Measurements from ENCODE around the gene AQP2.
"Not testable (repeated sequence)": the region's sequence is repeated elsewhere in the genome, so short reads cannot be mapped to it uniquely, and the experiment has no call there.

The AQP2 gene

DNA sequence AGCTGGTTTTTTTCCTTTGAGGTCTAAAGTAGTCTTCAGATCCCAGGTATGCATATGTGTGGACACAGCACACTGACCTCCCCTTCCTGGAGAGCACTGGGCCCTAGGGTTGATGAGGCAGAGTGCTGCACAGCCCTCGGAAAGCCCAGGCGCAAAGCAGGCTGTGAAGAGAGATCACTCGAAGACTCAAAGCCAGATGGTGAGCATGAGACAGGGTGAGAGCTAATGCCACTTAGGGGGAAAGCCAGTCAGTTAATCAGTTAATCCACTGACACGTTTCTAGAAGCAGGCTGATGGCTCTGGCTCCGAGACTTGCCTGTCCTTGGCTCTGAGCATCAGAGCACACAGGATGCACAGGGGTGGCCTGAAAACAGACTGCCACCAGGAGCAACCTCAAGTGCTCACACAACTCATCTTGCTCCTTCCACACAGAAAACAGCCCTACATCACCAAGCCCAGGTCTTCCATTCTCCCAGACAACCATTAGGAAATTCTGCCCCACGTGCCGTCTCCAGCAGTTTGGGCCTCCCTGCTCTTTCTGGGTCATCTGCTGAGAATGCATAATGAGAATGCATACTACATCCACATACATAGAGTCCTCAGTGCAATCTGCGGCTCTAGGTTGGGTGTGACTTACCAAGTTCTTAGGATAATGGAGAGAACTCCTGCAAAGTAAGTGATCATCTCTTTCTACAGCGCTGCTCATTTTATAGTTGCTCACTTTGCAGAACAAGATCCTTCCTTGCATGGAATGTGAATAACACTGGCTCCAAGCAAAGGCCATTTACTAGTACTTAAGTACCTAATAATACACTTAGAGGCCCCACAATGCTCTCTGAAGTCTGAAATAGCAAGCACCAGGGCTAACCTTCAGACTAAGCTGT lies 34.2 kb downstream of the AQP2 start (continued):
- TF ChIP-seq YY1 (tag by site-specific recombination; IDR thresholded peaks at IDR 0.05) = no peak
- TF ChIP-seq, protein P1, sequence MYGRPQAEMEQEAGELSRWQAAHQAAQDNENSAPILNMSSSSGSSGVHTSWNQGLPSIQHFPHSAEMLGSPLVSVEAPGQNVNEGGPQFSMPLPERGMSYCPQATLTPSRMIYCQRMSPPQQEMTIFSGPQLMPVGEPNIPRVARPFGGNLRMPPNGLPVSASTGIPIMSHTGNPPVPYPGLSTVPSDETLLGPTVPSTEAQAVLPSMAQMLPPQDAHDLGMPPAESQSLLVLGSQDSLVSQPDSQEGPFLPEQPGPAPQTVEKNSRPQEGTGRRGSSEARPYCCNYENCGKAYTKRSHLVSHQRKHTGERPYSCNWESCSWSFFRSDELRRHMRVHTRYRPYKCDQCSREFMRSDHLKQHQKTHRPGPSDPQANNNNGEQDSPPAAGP (tag by site-specific recombination; IDR thresholded peaks at IDR 0.05) = no peak

DNA sequence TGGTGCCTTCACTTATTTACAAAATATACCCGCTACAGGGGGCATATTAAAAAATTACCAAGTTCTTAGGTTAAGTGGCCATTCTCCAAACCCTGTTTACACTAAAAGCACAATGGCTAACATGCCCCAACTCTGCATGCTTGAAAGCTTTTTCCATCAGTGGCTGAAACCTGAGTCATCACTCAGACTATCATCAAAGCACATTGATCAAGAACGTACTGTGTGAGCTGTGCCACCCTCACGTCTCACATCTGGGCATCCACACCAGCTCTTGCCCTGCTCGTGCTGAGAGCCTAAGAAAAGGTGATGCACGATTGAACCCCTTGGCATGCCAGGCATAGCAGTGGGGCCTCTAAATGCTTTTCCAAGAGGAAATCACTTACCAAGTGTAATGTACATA lies 35.4 kb downstream of the AQP2 start:
- no peak overlapping the region for H3K27ac ChIP-seq (ENCODE audit: extremely low read depth, low read depth, low read length)
- CTCF ChIA-PET = interaction anchor here (0.6 to 3.0 kb wide), 4 partner anchors 19 to 770 kb away, joined by 3 to 19 read pairs (median 8); no protein-coding TSS in a partner anchor
- no peak overlapping the region for H3K4me3 ChIP-seq (ENCODE audit: low read depth, low read length)
- H3K36me3 ChIP-seq (ENCODE audit: control insufficient read depth in 2 of 2, insufficient read depth in 1 of 2, low read length in 2 of 2) = peaks cover 30 to 66% of the 10 kb centered on the region in 2 experiments
- H3K9me3 ChIP-seq (ENCODE audit: control insufficient read depth, insufficient read depth, low read depth, low read length) = no peaks in the 10 kb centered on the region
- TF ChIP-seq, protein P2, sequence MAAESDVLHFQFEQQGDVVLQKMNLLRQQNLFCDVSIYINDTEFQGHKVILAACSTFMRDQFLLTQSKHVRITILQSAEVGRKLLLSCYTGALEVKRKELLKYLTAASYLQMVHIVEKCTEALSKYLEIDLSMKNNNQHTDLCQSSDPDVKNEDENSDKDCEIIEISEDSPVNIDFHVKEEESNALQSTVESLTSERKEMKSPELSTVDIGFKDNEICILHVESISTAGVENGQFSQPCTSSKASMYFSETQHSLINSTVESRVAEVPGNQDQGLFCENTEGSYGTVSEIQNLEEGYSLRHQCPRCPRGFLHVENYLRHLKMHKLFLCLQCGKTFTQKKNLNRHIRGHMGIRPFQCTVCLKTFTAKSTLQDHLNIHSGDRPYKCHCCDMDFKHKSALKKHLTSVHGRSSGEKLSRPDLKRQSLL (tag by site-specific recombination; IDR thresholded peaks at IDR 0.05) = no peak
- TF ChIP-seq ZNF10 (tag by site-specific recombination; IDR thresholded peaks at IDR 0.05) (no peak), FEZF1 (tag by site-specific recombination; IDR thresholded peaks at IDR 0.05) (0 out of 2 replicates have a peak, but pooled peaks have one; percentile 22)
- no peaks in the 10 kb centered on the region for H3K4me1 ChIP-seq (ENCODE audit: control insufficient read depth, insufficient read depth, low read length)
- POLR2A ChIA-PET = no interaction called here

DNA sequence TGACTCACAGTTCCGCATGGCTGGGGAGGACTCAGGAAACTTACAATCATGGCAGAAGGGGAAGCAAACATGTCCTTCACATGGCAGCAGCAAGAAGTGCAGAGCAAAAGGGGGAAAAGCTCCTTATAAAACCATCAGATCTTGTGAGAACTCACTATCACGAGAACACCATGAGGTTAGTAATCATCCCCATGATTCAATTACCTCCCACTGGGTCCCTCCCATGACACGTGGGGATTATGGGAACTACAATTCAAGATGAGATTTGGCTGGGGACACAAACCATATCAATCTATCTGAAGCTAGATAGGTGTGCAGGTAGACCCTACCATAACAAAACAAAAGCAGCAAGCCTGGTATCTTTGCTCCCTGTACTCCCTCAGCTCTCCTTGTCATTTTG lies 35.9 kb downstream of the AQP2 start:
- CTCF ChIA-PET = interaction anchor here (0.6 to 2.3 kb wide), 3 partner anchors 19 to 771 kb away, joined by 3 to 19 read pairs (median 3); no protein-coding TSS in a partner anchor
- not testable (repeated sequence) for H3K27ac ChIP-seq (ENCODE audit: extremely low read depth, low read depth, low read length); H3K4me3 ChIP-seq (ENCODE audit: low read depth, low read length); H3K4me1 ChIP-seq (ENCODE audit: control insufficient read depth, insufficient read depth, low read length); H3K9me3 ChIP-seq (ENCODE audit: control insufficient read depth, insufficient read depth, low read depth, low read length)
- TF ChIP-seq ZIC2 (tag by site-specific recombination; IDR thresholded peaks at IDR 0.05) = peak; percentile 55; the same call in 1 of the 2 replicates
- peak; percentile 57 for TF ChIP-seq ZBTB17 (tag by site-specific recombination; IDR thresholded peaks at IDR 0.05)
- 0 out of 2 replicates have a peak, but pooled peaks have one; percentile 21 for TF ChIP-seq WT1 (tag by site-specific recombination; IDR thresholded peaks at IDR 0.05)
- POLR2A ChIA-PET = interaction anchor here (0.6 kb wide), 1 partner anchor 41 kb away, joined by 3 read pairs; no protein-coding TSS in a partner anchor
- peaks cover 35 to 69% of the 10 kb centered on the region in 2 experiments for H3K36me3 ChIP-seq (ENCODE audit: control insufficient read depth in 2 of 2, insufficient read depth in 1 of 2, low read length in 2 of 2)

DNA sequence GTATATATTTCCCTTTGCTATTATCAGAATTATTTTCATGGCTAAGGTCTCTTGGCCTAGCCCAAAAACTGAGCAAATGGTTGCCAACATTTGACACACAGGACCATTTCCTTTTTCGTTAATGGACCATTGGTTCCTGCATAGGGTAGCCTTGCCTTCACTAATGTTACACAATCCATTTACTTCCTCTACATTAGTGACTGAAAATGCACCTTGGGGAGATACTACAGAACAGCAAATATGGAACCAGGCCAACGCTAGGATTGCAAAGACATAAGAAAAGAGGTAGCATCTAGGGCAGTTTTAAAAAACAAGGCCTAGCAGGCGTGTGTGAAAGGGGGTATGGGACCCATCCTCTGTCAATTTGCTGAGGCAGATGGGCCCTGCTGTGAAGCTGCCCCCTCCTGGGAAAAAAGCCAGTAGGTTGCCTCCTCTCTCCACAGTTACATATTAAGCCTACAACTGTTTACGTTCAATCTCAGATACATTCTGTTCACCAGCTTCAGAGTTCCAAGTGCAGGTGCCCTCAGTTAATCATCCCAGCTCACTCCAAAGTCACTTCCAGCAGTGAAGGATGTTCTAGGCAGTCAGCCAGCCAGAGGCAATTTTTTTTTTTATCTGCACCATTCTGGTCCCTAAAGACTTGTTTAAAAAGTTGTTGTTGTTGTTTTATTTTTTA lies 37.2 kb downstream of the AQP2 start:
- Histone ChIP-seq H3K4me3 (ENCODE audit: low read depth, low read length) (no peak overlapping the region), H3K4me1 (ENCODE audit: control insufficient read depth, insufficient read depth, low read length) (no peaks in the 10 kb centered on the region), H3K27ac (ENCODE audit: extremely low read depth, low read depth, low read length) (no peak overlapping the region), H3K36me3 (ENCODE audit: control insufficient read depth in 2 of 2, insufficient read depth in 1 of 2, low read length in 2 of 2) (peaks cover 47 to 82% of the 10 kb centered on the region in 2 experiments), H3K9me3 (ENCODE audit: control insufficient read depth, insufficient read depth, low read depth, low read length) (no peaks in the 10 kb centered on the region)
- POLR2A ChIA-PET = no interaction called here
- no peak for TF ChIP-seq GLIS2 (tag by site-specific recombination; IDR thresholded peaks at IDR 0.05)
- no peak for TF ChIP-seq TRIM28 (IDR thresholded peaks at IDR 0.05; ENCODE audit: borderline replicate concordance, low read length)
- no peak for TF ChIP-seq ZNF146 (tag by site-specific recombination; IDR thresholded peaks at IDR 0.05)
- TF ChIP-seq, protein P3, sequence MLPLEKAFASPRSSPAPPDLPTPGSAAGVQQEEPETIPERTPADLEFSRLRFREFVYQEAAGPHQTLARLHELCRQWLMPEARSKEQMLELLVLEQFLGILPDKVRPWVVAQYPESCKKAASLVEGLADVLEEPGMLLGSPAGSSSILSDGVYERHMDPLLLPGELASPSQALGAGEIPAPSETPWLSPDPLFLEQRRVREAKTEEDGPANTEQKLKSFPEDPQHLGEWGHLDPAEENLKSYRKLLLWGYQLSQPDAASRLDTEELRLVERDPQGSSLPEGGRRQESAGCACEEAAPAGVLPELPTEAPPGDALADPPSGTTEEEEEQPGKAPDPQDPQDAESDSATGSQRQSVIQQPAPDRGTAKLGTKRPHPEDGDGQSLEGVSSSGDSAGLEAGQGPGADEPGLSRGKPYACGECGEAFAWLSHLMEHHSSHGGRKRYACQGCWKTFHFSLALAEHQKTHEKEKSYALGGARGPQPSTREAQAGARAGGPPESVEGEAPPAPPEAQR (tag by site-specific recombination; IDR thresholded peaks at IDR 0.05) = no peak
- no peak for TF ChIP-seq ZNF211 (tag by site-specific recombination; IDR thresholded peaks at IDR 0.05; ENCODE audit: low read depth)
- peak; percentile 82 for TF ChIP-seq ZIC2 (tag by site-specific recombination; IDR thresholded peaks at IDR 0.05)
- TF ChIP-seq, protein P4, sequence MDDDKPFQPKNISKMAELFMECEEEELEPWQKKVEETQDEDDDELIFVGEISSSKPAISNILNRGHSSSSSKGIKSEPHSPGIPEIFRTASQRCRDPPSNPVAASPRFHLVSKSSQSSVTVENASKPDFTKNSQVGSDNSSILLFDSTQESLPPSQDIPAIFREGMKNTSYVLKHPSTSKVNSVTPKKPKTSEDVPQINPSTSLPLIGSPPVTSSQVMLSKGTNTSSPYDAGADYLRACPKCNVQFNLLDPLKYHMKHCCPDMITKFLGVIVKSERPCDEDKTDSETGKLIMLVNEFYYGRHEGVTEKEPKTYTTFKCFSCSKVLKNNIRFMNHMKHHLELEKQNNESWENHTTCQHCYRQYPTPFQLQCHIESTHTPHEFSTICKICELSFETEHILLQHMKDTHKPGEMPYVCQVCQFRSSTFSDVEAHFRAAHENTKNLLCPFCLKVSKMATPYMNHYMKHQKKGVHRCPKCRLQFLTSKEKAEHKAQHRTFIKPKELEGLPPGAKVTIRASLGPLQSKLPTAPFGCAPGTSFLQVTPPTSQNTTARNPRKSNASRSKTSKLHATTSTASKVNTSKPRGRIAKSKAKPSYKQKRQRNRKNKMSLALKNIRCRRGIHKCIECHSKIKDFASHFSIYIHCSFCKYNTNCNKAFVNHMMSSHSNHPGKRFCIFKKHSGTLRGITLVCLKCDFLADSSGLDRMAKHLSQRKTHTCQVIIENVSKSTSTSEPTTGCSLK (tag by site-specific recombination; IDR thresholded peaks at IDR 0.05) = no peak
- CTCF ChIA-PET = interaction anchor here (0.6 to 4.1 kb wide), 2 partner anchors 21 to 800 kb away, joined by 3 to 26 read pairs; no protein-coding TSS in a partner anchor

DNA sequence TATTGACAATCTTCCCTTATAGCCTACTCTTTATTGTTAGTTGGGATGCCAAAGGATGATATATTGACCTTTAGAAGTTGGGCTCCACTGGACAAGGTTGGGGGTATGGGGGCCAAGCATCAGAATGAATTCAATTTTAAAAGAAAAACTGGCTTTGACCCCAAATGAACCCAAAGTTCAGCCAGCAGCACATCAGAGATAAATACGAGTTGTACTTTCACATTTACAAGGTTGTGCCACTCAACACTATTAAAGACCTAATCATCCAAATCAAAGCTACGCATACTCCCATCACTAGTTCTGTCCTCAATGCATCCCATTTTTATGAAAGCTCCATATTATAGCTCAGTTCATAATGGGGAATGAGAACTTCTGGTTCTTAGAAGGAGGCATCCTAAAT lies 38.9 kb downstream of the AQP2 start:
- H3K36me3 ChIP-seq (ENCODE audit: control insufficient read depth in 2 of 2, insufficient read depth in 1 of 2, low read length in 2 of 2) = peaks cover 64 to 96% of the 10 kb centered on the region in 2 experiments
- CTCF ChIA-PET = interaction anchor here (0.6 to 4.1 kb wide), 4 partner anchors 12 to 49 kb away, joined by 3 to 26 read pairs (median 8); no protein-coding TSS in a partner anchor
- H3K4me3 ChIP-seq (ENCODE audit: low read depth, low read length); H3K27ac ChIP-seq (ENCODE audit: extremely low read depth, low read depth, low read length); H3K4me1 ChIP-seq (ENCODE audit: control insufficient read depth, insufficient read depth, low read length); POLR2A ChIA-PET; H3K9me3 ChIP-seq (ENCODE audit: control insufficient read depth, insufficient read depth, low read depth, low read length): not testable (repeated sequence)
